Tibial nerve (tissue), 3 donors: Measurements from ENCODE around the gene PRDM1.

Experiments
- POLR2A ChIP-seq, 2 donors: fragments of 450-650 bp; IDR thresholded peaks; one replicate each; pipeline ENCODE4 v1.6.1; 2017; ENCODE audit warnings: antibody characterized with exemption in 2 of 2, mild to moderate bottlenecking in 2 of 2, moderate library complexity in 2 of 2
- TF ChIP-seq, protein P1 (sequence below), 5 experiments: fragments of 200-600 bp in 3 of 5; fragments of 450-650 bp in 2 of 5; sonication (generic) in 3 of 5; IDR thresholded peaks; one replicate each; pipeline ENCODE4 v1.5.1; 2016 to 2019; ENCODE audit warnings: antibody characterized with exemption in 5 of 5, mild to moderate bottlenecking in 3 of 5, moderate library complexity in 2 of 5

DNA sequence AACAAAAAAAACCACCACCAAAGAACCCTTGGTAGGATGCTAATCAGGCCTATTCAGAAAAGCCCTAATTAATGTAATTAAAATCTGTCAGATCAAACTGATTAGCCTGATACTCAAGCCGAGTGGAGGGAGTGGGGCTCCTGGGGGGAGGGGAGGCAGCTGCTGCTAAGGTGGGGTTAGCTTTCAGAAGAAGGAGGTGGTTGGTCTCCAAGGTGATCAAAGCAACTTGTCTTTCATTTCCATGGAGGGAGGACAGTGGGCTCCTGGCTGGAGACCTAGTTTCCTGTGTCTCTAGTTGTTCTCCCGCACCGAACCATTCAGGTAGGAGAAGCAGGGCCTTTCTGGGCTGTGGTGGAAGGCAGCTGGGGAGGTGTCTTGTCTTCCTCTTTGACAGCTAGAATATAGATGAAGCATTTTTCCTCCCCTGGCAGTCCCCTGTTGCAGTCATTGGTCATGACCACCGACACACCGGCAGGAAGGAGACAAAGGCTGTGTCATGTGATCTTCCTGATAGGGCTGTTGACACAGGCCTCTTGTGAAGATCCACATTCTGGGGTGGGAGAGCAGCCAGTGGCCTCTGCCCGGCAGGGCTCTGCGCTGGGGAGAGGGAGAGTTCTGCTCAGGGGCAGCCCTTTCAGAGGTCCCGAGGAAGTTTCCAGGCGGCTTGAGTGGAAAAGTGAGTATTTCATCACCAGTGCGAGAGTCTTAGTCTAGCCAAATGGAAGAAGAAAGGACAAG, 39.9 kb upstream of the PRDM1 start:
- no peak for TF ChIP-seq POLR2A (IDR thresholded peaks at IDR 0.05)
- TF ChIP-seq, protein P1, sequence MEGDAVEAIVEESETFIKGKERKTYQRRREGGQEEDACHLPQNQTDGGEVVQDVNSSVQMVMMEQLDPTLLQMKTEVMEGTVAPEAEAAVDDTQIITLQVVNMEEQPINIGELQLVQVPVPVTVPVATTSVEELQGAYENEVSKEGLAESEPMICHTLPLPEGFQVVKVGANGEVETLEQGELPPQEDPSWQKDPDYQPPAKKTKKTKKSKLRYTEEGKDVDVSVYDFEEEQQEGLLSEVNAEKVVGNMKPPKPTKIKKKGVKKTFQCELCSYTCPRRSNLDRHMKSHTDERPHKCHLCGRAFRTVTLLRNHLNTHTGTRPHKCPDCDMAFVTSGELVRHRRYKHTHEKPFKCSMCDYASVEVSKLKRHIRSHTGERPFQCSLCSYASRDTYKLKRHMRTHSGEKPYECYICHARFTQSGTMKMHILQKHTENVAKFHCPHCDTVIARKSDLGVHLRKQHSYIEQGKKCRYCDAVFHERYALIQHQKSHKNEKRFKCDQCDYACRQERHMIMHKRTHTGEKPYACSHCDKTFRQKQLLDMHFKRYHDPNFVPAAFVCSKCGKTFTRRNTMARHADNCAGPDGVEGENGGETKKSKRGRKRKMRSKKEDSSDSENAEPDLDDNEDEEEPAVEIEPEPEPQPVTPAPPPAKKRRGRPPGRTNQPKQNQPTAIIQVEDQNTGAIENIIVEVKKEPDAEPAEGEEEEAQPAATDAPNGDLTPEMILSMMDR (IDR thresholded peaks at IDR 0.05), result no peak
